Loucy (cell line): Measurements from ENCODE around the gene SLC26A2.

Source experiments
- EZH2phosphoT487 ChIP-seq: fragments of 200-600 bp; IDR thresholded peaks from 2 replicates; pipeline ENCODE4 v1.6.1; 2018; ENCODE audit warnings: antibody characterized with exemption, mild to moderate bottlenecking, moderate library complexity, borderline replicate concordance
- TF ChIP-seq, protein P1 (sequence below): fragments of 200-600 bp; sonication (generic); conservative IDR thresholded peaks from 2 replicates; pipeline ENCODE4 v1.5.1; 2014; ENCODE audit warnings: mild to moderate bottlenecking, antibody characterized with exemption, low read length

DNA sequence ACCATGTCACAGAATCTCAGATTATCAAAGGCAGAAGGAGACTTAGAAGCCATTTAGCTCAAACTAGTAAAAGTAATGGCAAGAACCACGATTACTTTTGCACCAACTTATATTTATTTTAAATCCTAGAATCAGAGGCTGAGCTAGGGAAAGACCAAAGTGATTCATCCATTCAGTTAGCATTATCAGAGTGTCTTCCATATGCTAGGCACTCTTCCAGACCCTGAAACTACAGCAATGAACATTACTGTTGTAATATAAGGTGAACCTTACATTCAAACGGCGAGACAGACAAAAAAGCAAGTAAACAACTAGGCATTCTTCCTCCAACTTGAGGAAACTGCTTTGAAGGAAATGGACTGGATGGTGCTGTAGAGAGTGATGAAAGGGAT is 23.9 kb upstream of the SLC26A2 start:
- TF ChIP-seq, protein P1, sequence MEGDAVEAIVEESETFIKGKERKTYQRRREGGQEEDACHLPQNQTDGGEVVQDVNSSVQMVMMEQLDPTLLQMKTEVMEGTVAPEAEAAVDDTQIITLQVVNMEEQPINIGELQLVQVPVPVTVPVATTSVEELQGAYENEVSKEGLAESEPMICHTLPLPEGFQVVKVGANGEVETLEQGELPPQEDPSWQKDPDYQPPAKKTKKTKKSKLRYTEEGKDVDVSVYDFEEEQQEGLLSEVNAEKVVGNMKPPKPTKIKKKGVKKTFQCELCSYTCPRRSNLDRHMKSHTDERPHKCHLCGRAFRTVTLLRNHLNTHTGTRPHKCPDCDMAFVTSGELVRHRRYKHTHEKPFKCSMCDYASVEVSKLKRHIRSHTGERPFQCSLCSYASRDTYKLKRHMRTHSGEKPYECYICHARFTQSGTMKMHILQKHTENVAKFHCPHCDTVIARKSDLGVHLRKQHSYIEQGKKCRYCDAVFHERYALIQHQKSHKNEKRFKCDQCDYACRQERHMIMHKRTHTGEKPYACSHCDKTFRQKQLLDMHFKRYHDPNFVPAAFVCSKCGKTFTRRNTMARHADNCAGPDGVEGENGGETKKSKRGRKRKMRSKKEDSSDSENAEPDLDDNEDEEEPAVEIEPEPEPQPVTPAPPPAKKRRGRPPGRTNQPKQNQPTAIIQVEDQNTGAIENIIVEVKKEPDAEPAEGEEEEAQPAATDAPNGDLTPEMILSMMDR, result no peak
- TF ChIP-seq EZH2phosphoT487, result no peak
